NCI-H510A (cell line): Measurements from ENCODE around the gene COL20A1.

ENCODE experiments used
- DNase-seq: peaks from one replicate; lab custom pipeline; 2025; lab: John Stamatoyannopoulos, UW

COL20A1 gene

DNA sequence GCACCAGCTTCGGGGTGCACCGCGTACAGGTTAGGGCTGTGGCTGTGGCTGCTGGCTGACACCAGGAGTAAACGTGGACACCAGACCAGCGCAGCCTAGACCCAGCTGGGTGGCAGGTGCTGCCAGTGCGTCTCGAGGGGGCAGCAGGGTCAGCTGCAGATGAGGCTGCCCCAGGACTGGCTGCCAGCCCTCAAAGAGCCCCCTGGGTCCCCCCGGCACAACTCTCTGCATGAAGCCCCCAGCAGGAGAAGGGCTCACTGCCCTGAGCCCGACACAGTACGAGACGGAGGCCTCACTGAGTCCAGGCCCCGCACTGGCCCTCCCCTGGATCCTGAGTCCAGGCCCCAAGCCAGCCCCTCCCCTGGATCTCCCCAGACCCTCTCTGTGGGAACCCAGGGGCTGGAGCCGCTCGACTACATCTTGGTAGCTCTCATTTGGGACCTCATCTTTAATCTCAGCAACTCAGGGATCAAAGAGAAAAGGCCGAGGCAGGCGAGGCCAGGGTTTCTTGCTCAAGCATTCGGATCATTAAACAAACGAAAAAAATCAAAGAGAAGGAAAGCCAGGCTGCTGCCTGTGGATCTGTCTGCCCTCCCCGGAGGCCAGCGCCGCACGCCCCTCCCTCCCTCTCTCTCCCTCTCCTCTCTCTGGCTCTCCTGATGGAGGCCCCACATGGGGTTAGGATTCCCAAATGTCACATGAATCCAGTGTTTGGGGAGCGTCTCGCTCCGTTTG lies 31.8 kb upstream of the COL20A1 start:
- no peak for DNase-seq

DNA sequence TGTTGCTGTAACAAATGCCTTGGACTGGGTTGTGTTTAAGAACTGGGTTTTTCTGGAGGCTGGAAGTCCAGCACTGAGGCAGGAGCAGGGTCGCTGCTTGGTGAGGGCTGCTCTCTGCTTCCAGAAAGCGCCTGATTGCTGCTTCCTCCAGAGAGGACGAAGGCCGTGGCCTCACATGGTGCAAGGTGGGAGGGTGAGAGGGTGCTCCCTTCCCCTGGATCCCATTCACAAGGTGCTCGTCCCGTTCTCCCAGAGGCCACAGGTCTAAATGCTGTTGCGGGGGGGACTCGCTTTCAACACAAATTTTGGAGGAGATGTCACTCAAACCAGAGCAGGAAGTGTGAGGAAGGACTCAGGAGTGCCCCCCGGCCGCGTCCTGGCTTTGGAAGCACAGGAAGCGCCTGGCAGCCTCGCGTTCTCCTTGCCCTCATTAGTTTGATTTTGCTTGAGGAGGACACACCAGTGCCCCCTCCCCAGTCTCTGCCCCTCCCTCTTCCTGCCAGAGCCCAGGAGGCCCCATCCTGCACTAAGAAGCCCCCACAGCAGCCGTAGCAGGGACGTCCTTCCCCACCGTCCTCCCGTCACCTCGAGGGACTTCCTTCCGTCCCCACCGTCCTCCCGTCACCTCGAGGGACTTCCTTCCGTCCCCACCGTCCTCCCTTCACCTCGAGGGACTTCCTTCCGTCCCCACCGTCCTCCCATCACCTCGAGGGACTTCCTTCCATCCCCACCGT lies 31.0 kb upstream of the COL20A1 start:
- DNase-seq, result no peak

DNA sequence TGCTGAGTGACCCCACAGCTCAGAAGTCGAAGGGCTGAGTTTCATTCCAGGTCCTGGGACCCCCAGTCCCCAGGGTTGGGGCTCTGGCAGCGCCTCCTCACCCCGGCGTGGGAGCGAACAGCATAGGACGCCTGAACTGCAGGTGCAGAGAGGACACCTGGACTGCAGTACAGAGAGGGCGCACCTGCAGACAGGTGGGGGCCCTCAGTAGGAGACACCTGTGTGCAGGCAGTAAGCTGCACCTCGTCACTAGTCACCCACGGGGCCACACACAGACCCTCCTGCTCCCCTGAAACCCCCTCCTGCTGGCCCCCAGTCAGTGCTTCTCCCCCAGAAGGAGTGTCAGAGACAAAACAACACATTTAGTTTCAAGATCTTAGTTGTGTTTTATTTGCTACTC lies 30.1 kb upstream of the COL20A1 start:
- no peak for DNase-seq

DNA sequence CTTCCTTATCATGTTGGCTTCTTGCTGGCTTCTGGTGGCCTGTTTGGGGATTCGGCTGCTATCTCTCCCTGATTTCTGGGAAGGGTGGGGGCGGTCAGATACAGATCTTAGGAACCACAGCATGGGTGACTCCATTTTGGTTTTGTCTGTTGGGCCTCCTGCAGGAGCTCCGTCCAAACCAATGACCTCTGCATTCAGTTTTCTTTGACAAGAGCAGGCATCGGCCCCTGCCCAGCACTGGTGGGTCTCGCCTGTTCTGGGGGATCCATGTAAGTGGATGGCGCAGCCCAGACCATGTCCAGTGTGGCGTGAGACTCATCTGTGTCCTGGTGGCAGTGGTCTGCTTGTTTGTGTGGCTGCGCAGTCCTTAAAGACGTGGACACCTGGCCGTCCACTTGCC lies 29.0 kb upstream of the COL20A1 start:
- no peak for DNase-seq

DNA sequence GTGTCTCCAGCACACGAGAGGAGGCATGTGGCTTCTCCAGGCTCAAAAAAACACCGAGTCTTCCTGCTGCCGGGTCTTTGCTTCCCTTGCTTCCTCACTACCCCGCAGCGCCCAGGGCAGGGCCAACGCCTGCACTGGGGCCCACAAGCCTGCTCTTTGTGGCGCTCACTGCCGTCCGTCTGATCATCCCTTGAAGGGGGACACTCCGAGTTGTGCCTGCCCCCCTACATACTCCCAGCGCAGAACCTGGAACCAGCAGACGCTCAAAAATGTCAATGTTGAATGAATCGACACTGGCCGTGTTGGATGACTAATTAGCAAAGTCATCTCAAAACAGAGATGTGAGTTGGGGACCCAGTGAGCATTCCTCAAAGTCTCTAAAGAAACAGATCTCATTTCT lies 28.5 kb upstream of the COL20A1 start:
- DNase-seq, result no peak

DNA sequence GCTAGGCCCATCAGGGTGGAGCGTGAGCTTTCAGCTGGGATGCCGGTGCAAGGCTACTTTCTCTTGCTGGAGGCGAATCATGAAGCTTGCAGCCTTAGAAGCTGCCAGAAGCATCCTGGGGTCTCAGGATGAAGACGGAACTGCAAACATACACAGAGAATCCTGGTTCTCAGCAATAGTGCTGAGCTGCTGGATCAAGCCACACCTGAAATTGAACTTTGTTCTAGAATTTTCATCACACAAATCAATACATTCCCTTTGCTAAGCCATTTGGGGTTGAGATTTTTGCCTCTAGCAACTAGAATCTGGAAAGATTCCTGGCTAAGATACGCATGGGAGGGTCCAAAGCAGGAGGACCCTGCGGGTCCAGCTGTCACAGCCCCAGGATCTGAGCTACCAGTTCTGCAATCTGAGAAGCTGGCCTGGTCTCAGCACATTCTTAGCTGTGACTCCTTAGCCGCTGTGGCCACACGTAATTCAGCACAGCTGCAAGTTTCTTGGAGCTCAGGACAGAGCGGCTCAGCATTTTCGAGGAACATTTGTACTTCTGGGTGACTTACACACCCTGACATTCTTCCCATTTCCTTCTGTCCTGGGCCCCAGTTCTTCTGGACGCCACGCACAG lies 27.0 kb upstream of the COL20A1 start:
- no peak for DNase-seq

DNA sequence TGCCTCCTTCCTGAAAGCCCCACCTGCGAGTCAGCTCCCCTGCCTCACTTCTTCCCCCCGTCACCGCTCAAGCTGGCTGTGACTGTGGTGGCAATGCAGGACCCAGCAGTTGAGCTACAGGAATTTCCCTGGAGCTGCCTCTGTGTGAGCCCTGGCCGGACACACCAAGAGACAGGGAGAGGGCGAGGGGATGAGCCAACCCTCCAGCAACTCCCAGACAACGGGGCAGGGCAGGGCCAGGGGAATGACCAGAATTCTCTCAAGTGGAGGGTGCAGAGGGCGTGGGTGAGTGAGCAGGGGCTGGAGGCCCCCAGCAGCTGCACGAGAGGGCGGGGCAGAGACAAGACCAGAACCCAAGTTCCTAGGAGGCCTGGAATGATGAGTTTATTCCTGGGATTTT lies 25.3 kb upstream of the COL20A1 start:
- DNase-seq, result no peak

DNA sequence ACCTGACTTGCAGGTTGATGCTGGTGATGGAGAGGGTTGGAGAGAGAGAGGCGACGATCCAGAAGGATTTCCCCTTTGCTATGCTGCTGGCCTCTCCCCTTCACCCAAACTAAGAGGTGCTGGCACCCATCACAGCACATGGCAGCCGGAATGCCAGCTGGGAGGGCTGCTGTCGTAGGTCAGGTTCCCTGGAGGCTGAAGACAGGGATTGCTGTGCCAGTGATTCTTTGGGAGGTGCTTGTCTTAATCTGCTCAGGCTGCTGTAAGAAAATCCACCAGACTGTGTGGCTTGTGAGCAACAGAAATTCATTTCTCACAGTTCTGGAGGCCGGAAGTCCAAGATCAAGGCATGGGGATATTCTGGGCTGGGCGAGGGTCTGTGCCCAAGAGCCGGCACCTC lies 24.7 kb upstream of the COL20A1 start:
- no peak for DNase-seq

DNA sequence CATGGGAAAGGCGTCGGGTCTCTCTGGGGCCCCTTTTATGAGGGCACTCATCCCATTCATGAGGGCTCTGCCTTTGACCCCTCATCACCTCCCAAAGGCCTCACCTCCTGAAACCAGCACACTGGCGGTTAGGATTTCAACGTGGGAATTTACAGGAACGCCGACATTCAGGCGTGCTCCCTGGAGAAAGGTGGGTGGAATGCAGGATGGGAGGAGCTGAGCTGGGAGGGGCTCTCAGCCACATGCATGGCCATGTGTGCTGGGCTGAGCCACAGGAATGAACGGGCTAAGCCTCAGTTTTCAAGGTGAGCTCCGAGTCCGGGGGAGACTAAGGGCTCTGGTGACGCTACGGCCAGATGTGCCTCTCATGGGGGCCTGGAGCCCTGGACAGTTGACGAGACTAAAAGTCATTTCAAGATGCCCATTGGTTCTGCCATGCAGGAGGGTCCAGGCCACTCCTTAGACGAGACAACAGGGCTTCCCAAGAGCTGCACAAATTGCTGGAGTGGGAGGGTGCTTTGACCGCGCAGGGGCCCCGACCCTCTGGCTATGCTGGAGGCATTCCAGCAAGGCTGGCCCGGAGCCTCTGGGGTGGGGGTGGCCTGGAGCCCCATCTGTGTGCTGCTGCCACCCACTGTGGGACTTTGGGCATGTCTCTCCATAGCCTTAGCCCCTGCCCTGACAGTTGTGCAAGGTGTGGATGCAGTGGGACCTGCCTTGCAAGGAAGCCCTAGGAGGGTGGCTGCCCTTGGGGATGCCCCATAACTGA lies 24.1 kb upstream of the COL20A1 start:
- no peak for DNase-seq

DNA sequence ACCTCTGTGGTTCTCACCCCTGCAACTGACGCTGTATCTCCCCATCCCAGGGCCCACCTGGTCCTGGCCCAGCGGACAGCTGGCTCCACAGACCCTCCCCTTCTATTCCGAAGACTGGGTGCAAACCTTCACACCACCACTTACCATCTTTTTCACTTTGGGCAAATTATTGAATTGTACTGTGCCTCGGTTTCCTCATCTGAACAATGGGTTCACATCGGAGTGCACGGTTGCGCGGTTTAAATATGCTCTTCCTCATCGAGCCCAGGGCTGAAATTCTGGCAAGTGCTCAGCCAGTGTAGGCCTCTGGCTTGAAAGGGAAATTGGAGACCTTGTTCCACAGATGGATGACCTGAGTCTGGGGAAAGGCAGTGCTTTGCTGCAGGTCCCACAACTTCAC lies 23.3 kb upstream of the COL20A1 start:
- no peak for DNase-seq

DNA sequence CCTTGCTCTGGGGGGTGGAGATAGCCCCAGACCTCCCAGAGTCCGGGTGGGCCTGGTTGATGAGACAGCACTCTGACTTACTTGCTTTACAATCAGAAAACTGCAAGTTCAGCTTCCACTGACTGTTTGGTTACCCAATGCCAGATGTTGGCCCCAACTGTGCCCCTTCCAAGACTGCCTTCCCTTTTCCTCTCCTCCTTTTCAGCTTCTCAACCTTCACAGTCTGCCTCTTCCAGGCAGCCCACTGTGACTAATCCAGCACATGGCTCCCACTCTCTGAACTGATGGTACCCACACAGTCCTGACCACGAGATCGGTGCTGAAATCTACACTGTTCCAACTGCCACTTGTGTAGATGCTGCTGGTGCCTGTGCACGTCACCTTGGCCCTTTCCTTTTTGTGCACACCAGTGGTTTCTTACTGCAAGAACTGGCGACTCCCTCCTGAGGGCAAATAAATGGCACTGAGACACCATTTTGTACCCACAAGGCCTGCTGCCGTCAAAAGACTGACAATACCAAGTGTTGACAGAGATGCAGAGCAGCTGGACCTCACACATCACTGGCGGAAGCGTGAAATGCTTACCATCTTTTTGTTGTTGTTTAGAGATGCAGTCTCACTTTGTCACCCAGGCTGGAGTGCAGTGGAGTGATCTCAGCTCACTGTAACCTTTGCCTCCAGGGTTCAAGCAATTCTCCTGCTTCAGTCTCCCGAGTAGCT lies 22.2 kb upstream of the COL20A1 start:
- no peak for DNase-seq

DNA sequence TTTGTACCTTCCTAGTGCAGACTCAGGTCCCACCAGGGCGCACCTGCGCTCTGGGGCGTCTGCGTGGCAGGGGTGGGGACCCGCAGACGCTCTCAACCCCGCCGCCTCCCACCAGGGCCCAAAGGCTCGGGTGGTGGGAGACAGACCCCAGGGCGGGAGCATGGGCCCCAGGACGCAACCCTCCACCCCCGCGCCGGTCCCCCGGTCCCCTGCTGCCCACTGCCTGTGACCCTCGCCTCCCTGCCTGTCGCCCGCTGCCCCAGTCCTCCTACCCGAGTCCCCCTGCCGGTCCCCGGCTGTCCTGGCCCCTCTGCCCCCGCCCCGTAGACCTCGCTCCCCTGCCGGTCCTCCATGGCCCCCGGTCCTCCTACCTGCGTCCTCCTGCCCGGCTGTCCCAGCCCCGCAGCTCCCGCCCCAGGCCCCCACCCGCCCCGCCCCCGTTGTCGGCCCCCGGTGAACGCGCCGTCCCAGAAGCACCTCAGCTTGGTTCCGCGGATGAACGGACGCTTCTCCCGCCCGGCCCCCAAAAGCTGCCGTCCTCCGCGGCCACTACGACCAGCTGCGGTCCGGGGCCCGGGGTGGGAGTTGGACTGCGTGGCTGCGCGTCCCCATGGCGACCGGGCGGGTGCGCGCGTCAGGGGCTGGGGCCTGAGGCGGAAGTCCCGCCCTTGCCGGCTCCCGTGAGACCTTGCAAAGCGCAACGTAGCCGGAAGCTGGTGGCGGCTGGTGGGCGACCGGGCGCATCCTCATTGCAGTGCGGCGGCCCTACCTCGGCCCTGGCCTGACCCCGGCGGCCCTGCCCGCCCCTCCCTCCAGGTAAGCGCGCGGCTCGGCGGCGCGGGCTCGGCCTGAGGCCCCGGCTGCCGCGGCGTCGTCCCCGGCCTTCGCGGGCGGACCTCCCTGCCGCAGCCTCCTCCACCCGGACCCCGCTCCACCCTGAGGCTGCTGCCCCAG lies 20.6 kb upstream of the COL20A1 start, which contains the start of gene ARFGAP1:
TSS of gene ARFGAP1 (plus strand) at position 709 of the 954 bp plus-strand sequence. CDS start 2,768 bp downstream, outside the sequence.
- DNase-seq, result peak; percentile 90

DNA sequence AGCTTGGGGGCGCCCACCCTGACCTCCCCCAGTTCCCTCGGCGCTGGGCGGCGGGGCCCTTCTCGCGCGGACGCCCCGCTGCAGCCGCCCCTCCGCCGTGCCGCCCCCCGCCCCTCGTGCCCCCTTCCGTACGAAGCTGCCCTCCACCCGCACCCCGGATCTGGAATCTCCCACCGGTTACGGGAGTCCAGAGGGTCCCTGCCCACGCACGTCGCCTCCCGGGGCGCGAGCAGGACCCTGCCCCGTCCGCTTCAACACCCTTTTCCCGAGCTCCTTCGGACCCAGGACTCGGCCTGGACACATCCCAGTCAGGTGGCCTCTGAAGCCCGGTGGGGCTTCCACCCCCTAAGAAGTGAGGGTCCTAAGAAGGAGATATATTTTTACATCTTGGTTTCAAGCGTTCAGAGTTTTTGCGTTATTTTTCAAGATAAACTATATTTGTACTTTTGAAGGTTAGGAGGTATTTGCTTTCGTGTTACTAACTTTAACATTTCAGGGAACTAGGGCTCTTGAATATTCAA lies 19.9 kb upstream of the COL20A1 start:
- no peak for DNase-seq

DNA sequence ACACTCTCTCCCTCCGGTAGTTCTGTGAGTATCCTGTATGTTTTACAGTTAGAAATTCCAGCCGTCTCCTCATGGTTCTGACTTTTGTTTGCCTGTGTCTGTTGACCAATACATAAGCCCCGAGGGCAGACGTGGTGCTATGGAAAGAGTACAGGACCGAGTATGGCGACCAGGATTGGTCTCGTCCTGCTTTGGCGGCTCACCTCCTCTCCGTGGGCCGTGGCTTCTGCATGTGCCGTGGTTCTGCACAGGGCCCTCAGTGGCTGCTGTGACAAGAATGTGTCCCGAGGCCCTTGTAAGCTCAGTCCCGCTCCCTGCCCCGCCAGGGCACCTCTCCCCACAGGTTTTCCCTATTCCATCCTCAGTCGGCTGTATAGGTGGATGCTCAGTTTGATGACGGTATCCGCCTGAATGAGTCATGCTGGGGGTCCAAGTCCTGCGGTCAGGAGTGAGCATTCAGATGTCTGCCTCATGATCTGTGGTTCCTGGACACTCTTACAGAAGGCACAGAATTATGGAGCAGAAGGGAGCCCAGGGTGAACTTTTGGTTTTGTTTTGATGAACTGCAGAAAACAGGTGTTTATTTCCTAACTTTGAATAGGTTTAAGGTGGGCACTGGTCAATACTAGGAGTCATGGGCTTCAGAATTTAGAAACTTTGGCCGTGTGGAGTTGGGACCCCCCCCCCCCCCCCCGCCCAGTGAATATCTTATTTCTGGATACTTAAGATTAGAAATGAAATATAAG lies 19.2 kb upstream of the COL20A1 start:
- no peak for DNase-seq

DNA sequence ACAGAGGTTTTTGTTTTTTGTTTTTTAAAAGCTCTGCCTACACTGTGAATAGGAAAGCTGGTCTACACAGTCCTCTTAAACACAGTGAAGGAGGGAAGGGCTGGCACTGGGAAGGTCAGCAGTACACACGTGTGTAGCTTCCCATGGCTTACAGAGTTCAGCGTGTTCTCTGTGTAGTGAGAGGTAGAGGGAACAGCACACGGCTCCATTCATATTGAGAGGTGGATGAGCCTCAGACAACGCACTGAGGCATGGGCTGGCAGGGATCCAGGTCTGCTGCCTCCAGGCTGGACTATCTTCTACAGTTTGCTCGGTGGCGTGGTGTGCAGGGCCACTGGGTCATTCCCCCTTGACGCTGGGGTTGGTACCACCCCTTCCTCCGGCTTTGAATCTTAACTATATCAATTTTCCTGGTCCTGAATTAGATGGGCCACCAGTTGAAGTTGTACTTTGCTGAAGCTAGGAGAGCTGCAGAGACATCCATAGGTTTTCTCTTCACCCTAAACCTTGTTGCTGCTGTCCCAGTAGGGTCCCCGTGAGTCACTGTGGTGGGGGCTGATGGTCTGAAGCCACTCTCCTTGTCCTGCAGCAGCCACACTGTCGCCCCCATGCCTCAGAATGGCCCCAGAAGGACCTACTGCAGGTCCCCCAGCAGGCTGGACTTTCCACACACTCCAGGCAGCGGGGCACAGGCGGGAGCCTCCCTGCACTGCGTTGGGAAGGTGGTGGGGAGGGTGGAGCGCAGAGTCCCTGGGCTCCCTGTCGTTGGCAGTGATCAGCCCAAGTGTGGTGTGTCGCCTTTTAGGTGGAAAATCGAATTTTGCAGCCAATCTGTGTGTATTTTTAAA lies 18.4 kb upstream of the COL20A1 start:
- DNase-seq, result no peak

DNA sequence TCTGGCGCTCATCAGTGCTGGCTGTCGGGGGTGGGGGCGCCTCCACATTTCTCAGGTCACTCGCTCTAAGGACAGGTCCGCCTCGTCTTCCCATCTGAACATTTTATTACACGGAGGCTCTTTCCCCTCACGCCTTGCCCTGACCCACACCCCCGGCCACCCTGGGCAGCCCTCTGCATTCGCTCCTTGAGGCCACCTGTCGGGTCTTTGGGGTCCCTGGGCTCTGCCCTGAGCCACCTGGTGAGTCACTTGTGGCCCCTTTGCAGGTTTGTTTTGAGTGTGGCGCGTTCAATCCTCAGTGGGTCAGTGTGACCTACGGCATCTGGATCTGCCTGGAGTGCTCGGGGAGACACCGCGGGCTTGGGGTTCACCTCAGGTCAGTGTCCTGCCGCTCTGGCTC lies 17.2 kb upstream of the COL20A1 start:
- no peak for DNase-seq

DNA sequence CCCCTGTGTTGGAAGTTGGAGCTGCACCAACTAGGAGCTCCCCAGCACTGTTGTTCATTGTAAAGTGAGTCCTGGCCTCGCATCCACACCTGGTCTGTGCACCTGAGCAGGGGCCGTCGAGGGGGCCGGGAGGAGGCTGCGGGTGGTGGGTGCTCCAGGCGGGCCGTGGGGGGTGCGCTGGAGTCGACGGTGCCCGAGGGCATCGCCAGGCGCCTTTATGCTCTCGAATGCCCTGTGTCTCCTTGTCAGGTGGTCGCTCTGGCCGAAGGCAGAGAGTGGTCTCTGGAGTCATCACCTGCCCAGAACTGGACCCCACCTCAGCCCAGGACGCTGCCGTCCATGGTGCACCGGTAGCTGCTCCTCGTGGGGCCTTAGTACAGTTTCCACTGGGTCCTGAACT lies 16.0 kb upstream of the COL20A1 start:
- DNase-seq, result no peak

DNA sequence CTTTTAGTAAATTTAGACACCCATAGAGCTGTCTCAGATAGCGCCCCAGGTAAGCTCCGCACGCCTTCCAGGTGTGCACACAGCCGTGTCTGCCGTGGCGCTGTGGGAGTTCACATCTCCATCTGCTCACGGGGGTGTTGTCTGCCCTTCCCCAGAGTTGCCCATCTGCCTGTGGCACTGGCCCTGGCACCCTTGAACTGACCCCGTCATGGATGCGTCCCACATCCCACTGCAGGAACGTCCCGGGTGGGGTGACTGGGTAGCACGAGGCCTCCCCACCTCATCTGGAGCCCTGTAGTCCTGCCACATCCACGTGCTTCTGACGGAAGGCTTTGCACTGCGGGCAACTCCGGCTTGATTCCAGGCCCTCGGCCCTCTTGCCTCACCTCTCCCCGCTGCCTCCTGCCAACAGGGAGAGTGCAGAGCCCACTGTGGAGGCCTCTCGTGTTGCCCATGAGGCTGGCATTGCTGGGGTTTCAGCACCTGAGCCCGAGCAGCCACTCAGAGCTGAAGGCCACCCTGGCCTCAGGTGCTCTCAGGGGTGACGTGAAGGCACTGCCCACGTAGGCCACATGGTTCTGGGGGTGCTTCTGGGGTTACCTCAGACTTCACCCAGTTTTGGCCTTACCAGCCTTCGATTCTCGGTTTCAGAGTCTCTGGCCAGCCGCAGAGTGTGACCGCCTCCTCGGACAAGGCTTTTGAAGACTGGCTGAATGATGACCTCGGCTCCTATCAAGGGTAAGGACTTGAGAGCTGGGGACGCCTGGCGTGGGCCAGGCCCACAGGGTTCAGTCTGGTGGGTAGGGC lies 15.3 kb upstream of the COL20A1 start:
- DNase-seq, result no peak
